Neural cell (in vitro differentiated cells): ENCODE measurements around the gene SLC6A3. TPM values are rescaled to one million over a fixed set of nuclear protein-coding genes. Genes with fewer than 3 reads are reported as not detected.

Experiments
- H2AFZ ChIP-seq: fragments of 200-600, 300-800 bp; sonication (generic), shearing (Covaris generic); 2 replicates; pipeline ENCODE4 v1.6.0; 2014; ENCODE audit warnings: low read depth, mild to moderate bottlenecking, antibody characterized with exemption, low read length, moderate library complexity
- H3F3A ChIP-seq: fragments of 200-600 bp; shearing (Covaris generic); 2 replicates; pipeline ENCODE4 v1.6.1; 2016; ENCODE audit warnings: mild to moderate bottlenecking, moderate library complexity, mixed read lengths, antibody characterized with exemption, low read length; ENCODE audit not compliant: insufficient read depth, poor library complexity, severe bottlenecking
- H3K27ac ChIP-seq: fragments of 200-600, 300-800 bp; sonication (generic), shearing (Covaris generic); 2 replicates; pipeline ENCODE4 v1.5.1; 2014; ENCODE audit warnings: mild to moderate bottlenecking, low read length, moderate library complexity
- H3K27me3 ChIP-seq: fragments of 300-800, 200-600 bp; sonication (generic), shearing (Covaris generic); 2 replicates; pipeline ENCODE4 v1.6.0; 2014; ENCODE audit warnings: mild to moderate bottlenecking, low read depth, low read length, moderate library complexity; ENCODE audit not compliant: insufficient read depth
- H3K36me3 ChIP-seq: fragments of 300-800, 200-600 bp; sonication (generic), shearing (Covaris generic); 2 replicates; pipeline ENCODE4 v1.5.1; 2014; ENCODE audit warnings: mild to moderate bottlenecking, antibody characterized with exemption, low read length, moderate library complexity; ENCODE audit not compliant: insufficient read depth
- H3K4me2 ChIP-seq: fragments of 300-800, 200-600 bp; sonication (generic), shearing (Covaris generic); 2 replicates; pipeline ENCODE4 v1.6.0; 2014; ENCODE audit warnings: mild to moderate bottlenecking, low read length
- H3K4me3 ChIP-seq: fragments of 300-800, 200-600 bp; sonication (generic), shearing (Covaris generic); 2 replicates; pipeline ENCODE4 v1.5.1; 2014; ENCODE audit warnings: mild to moderate bottlenecking, low read length, moderate library complexity
- H3K79me2 ChIP-seq: fragments of 200-600 bp; shearing (Covaris generic); replicated peaks from 2 replicates; pipeline ENCODE4 v1.6.0; 2014; ENCODE audit warnings: mild to moderate bottlenecking, low read length, moderate library complexity; ENCODE audit not compliant: insufficient read depth
- H3K9ac ChIP-seq: fragments of 300-800, 200-600 bp; sonication (generic), shearing (Covaris generic); 2 replicates; pipeline ENCODE4 v1.6.1; 2016; ENCODE audit warnings: mild to moderate bottlenecking, low read length, mixed read lengths
- H3K9me2 ChIP-seq: fragments of 200-600 bp; shearing (Covaris generic); 2 replicates; pipeline ENCODE4 v1.6.1; 2016; ENCODE audit warnings: mild to moderate bottlenecking, low read length, mixed read lengths; ENCODE audit not compliant: insufficient read depth
- H3K9me3 ChIP-seq: fragments of 200-600, 300-800 bp; sonication (generic), shearing (Covaris generic); 2 replicates; pipeline ENCODE4 v1.6.1; 2016; ENCODE audit warnings: mild to moderate bottlenecking, mixed run types, low read length, moderate library complexity, mixed read lengths
- H4K20me1 ChIP-seq: fragments of 200-600 bp; shearing (Covaris generic); 2 replicates; pipeline ENCODE4 v1.6.1; 2016; ENCODE audit warnings: mild to moderate bottlenecking, mixed run types; ENCODE audit not compliant: insufficient read depth
- EP300 ChIP-seq: fragments of 450-650 bp; conservative IDR thresholded peaks from 2 replicates; pipeline ENCODE4 v1.6.1; 2014; ENCODE audit warnings: antibody characterized with exemption, mild to moderate bottlenecking, moderate library complexity; ENCODE audit not compliant: poor library complexity, severe bottlenecking
- EZH2 ChIP-seq: fragments of 200-600, 300-800 bp; shearing (Covaris generic), sonication (generic); IDR thresholded peaks from 2 replicates; pipeline ENCODE4 v1.6.1; 2014; ENCODE audit warnings: antibody characterized with exemption, low read length, borderline replicate concordance, mild to moderate bottlenecking; ENCODE audit not compliant: insufficient read depth, poor library complexity, severe bottlenecking
- MXI1 ChIP-seq: fragments of 450-650 bp; conservative IDR thresholded peaks from 2 replicates; pipeline ENCODE4 v1.6.1; 2014; ENCODE audit warnings: antibody characterized with exemption, mild to moderate bottlenecking; ENCODE audit not compliant: poor library complexity, severe bottlenecking
- POLR2AphosphoS5 ChIP-seq: IDR thresholded peaks from 2 replicates; pipeline ENCODE4 v1.6.1; 2012
- RAD21 ChIP-seq: fragments of 450-650 bp; conservative IDR thresholded peaks from 2 replicates; pipeline ENCODE4 v1.6.1; 2014; ENCODE audit warnings: antibody characterized with exemption, mild to moderate bottlenecking, moderate library complexity
- REST ChIP-seq: IDR thresholded peaks from 2 replicates; pipeline ENCODE4 v1.6.1; 2012; ENCODE audit warnings: borderline replicate concordance
- SMC3 ChIP-seq: fragments of 450-650 bp; conservative IDR thresholded peaks from 2 replicates; pipeline ENCODE4 v1.6.1; 2014; ENCODE audit warnings: antibody characterized with exemption, mild to moderate bottlenecking, moderate library complexity; ENCODE audit not compliant: poor library complexity
- TAF1 ChIP-seq: IDR thresholded peaks from 2 replicates; pipeline ENCODE4 v1.6.1; 2012; ENCODE audit warnings: low read depth
- polyA plus RNA-seq: library from polyadenylated mRNA; depleted of rRNA; stranded (reverse); fragments of >200 nt; gene quantifications from 2 replicates; pipeline ENCODE4 v1.2.3, GENCODE V29; 2014
- TF ChIP-seq, protein P1 (sequence below): fragments of 450-650 bp; IDR thresholded peaks from 2 replicates; pipeline ENCODE4 v1.5.1; 2014; ENCODE audit warnings: antibody characterized with exemption, mild to moderate bottlenecking, moderate library complexity; ENCODE audit not compliant: poor library complexity, severe bottlenecking

The SLC6A3 gene
- polyA plus RNA-seq, 1 donor from 2014 or later = 0.77 TPM

GRCh38 chr5:1429496-1429895 lies 15.7 kb downstream of the SLC6A3 start:
- no peak overlapping the region for H2AFZ ChIP-seq
- no peaks in the 10 kb centered on the region for H3K9me2 ChIP-seq
- no peaks in the 10 kb centered on the region for H3K79me2 ChIP-seq
- H3K9ac ChIP-seq = no peak overlapping the region
- no peaks in the 10 kb centered on the region for H3K36me3 ChIP-seq
- H3K27me3 ChIP-seq = no peaks in the 10 kb centered on the region
- no peaks in the 10 kb centered on the region for H3F3A ChIP-seq
- no peak overlapping the region for H3K27ac ChIP-seq
- H3K4me2 ChIP-seq = no peak overlapping the region
- no peak overlapping the region for H3K4me3 ChIP-seq
- TF ChIP-seq TAF1 = no peak
- TF ChIP-seq, protein P1, sequence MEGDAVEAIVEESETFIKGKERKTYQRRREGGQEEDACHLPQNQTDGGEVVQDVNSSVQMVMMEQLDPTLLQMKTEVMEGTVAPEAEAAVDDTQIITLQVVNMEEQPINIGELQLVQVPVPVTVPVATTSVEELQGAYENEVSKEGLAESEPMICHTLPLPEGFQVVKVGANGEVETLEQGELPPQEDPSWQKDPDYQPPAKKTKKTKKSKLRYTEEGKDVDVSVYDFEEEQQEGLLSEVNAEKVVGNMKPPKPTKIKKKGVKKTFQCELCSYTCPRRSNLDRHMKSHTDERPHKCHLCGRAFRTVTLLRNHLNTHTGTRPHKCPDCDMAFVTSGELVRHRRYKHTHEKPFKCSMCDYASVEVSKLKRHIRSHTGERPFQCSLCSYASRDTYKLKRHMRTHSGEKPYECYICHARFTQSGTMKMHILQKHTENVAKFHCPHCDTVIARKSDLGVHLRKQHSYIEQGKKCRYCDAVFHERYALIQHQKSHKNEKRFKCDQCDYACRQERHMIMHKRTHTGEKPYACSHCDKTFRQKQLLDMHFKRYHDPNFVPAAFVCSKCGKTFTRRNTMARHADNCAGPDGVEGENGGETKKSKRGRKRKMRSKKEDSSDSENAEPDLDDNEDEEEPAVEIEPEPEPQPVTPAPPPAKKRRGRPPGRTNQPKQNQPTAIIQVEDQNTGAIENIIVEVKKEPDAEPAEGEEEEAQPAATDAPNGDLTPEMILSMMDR = no peak
- no peak for TF ChIP-seq SMC3
- TF ChIP-seq MXI1 = no peak
- no peak for TF ChIP-seq EP300
- no peak for TF ChIP-seq RAD21
- TF ChIP-seq POLR2AphosphoS5 = no peak
- TF ChIP-seq REST = no peak
- TF ChIP-seq EZH2 = no peak
- no peaks in the 10 kb centered on the region for H4K20me1 ChIP-seq
- H3K9me3 ChIP-seq = peaks cover 14% of the 10 kb centered on the region

DNA sequence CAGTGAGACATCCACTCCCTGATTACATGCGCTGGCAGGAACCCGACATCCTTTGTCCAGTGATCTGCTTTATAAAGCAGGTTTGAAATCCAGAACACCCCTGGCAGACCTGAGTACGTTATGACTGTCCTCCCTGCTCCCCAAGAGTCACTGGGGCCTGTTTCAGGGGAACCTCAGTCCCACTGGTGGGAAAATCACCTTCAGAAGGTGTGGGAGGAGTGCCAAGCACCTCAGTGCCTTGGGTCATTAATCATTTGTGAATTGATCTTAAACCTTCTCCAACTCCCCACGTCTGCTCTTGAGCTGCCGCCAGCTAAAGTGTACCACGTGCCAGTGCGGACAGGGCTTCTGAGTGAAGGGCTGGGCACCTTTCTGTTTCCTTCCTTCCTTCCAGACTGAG lies 16.2 kb downstream of the SLC6A3 start:
- H3K9me2 ChIP-seq = no peaks in the 10 kb centered on the region
- H3K4me2 ChIP-seq = no peak overlapping the region
- H3F3A ChIP-seq = no peaks in the 10 kb centered on the region
- TF ChIP-seq POLR2AphosphoS5 (no peak), RAD21 (no peak), TAF1 (no peak), REST (no peak), EP300 (no peak), EZH2 (no peak), SMC3 (no peak), MXI1 (no peak)
- TF ChIP-seq, protein P1 = no peak
- no peaks in the 10 kb centered on the region for H4K20me1 ChIP-seq
- no peak overlapping the region for H3K4me3 ChIP-seq
- H3K27me3 ChIP-seq = no peaks in the 10 kb centered on the region
- H3K79me2 ChIP-seq = no peaks in the 10 kb centered on the region
- no peak overlapping the region for H2AFZ ChIP-seq
- peaks cover 14% of the 10 kb centered on the region for H3K9me3 ChIP-seq
- no peak overlapping the region for H3K27ac ChIP-seq
- H3K9ac ChIP-seq = no peak overlapping the region
- H3K36me3 ChIP-seq = no peaks in the 10 kb centered on the region
